ENCODE results near the gene PHF12. TPM values are rescaled to one million over a fixed set of nuclear protein-coding genes. Genes with fewer than 3 reads are reported as not detected.
A peak's percentile ranks its signal among the peaks of the same experiment; 100 is the strongest.

The PHF12 gene
- total RNA-seq, 1 donor from 2014 or later = 20.4 TPM

- intact Hi-C loops (cut with DNase I) = no loop called here
- no peak for DNase-seq (ENCODE audit: low spot score)
These were observed 26.5 kb upstream of the PHF12 start for GRCh38 chr17:28977659-28978355.

DNA sequence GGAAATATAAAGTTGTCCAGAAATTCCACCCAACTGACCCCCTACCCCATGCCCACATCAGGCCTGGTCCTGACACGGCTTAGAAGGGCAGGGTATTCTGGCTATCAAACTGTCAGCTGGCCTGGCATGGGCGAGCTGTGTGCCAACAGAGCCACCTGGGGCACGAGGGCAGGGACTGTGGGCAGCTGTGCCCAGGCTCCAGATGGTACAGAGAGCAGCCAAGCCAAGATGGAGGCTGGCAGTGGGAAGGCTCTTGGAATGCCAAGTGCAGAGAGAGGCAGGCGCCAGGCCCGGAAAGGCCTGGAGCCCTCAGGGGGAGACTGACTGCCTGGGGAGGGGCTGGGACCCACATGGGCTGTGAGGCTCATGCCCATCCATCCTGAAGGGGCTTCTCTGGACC is 24.3 kb upstream of the PHF12 start:
- DNase-seq (ENCODE audit: low spot score) = no peak
- intact Hi-C loops (cut with DNase I) = no loop called here

DNA sequence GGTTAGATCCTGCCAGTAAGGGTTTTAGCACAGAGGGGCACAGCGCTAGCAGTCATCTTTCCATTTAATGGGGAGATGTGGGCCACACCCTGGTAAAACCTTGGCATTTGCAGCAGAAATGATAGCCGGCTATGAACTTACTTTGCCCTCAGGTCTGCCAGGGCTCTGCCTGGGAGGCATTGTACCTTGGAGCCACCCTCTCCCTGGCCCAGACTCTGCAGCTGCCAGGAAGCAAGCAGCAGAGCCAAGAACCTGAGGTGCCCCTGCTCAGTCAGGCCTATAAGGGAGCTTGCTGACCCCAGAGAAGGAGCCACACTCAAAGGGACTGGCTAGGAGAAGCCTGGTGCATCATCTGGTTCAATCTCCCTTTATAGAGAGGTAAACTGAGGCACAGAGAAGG is 23.7 kb upstream of the PHF12 start:
- DNase-seq (ENCODE audit: low spot score) = no peak
- intact Hi-C loops (cut with DNase I) = no loop called here

GRCh38 chr17:28974451-28974850 is 23.1 kb upstream of the PHF12 start:
- intact Hi-C loops (cut with DNase I) = no loop called here
- DNase-seq (ENCODE audit: low spot score) = no peak

DNA sequence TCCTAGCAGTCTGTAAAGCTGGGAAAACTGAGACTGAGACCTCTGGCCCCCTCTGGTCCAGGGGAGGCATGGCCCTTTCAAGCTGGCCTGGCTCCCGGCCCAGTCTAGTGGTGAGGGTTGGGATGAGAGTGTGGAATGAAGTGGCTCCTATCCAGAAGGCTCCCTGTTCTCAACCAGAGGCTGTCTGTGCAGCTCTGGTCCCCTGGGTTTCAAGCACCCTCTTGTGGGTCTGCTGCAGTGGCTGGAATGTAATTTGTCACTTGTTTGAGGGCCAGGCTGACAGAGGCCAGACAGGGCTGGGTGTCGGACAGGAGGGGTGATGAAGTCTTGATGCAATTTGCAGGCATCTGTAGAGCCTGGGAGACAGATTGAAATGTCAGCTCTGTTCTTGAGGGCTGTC is 22.1 kb upstream of the PHF12 start:
- intact Hi-C loops (cut with DNase I) = no loop called here
- peak; percentile 82 for DNase-seq (ENCODE audit: low spot score)

GRCh38 chr17:28972437-28972836 is 21.1 kb upstream of the PHF12 start:
- intact Hi-C loops (cut with DNase I) = no loop called here
- DNase-seq (ENCODE audit: low spot score) = no peak

DNA sequence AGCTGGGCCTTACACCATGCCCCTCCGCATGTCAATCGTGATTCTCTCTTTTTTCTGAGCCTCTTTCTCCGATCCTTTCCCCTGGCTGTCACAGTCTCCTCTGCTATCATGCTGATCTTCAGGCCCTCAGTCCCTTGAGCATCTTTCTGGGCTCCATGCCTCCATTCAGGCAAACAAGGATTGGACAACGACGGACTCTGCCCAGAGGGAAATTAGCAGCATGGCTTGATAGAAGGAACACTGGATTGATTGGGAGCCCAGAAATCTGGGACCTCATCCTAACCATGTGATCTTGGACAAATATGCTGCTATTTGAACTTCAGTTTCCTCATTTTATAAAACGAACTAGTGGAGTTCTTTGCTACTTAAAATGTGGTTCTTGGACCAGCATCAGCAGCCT is 19.6 kb upstream of the PHF12 start:
- no peak for DNase-seq (ENCODE audit: low spot score)
- intact Hi-C loops (cut with DNase I) = no loop called here

GRCh38 chr17:28969706-28970393 is 18.5 kb upstream of the PHF12 start:
- DNase-seq (ENCODE audit: low spot score) = no peak
- intact Hi-C loops (cut with DNase I) = no loop called here

GRCh38 chr17:28968914-28969295 is 17.6 kb upstream of the PHF12 start:
- no peak for DNase-seq (ENCODE audit: low spot score)
- intact Hi-C loops (cut with DNase I) = no loop called here

DNA sequence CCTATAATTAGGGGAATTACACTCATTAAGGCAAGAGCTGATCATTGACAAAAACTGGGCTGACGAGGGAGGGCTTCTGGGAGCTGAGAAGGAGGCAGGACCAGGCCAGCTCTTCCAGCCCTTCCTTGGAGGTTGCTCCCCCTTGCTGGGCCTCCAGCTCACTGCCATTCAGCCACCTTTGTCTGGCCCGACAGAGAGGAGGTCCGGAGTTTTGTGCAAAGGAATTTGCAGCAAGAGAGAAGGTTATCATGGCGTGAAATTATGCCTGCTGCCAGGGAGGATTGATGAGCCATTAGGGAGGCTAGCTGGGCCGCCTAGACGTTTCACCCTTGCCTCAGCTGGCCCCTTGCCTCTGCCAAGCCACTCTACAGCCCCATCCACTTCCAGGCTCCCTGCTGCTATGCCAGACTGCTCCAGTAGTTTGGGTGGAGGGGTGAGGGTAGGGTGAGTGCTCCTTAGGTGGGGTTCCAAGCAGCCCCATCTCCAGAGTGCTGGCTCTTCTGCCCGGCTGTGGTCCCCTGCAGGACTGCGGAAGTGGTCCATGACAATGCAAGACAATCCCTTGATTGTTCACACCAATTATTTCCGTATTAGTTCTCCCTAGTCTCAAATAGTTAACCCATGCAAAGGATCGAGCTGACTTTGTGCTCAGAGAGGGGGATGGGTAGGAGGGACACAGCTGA is 17.1 kb upstream of the PHF12 start:
- no peak for DNase-seq (ENCODE audit: low spot score)
- intact Hi-C loops (cut with DNase I) = no loop called here

- intact Hi-C loops (cut with DNase I) = no loop called here
These were observed 16.2 kb upstream of the PHF12 start for GRCh38 chr17:28967221-28968135.

GRCh38 chr17:28963841-28964240 is 12.5 kb upstream of the PHF12 start:
- intact Hi-C loops (cut with DNase I) = loop anchor here (2.0 kb wide), 1 partner anchor 153 kb away; no protein-coding TSS in a partner anchor
- DNase-seq (ENCODE audit: low spot score) = no peak

More at GRCh38 chr17:28967221-28968135, 16.2 kb upstream of the PHF12 start:
- DNase-seq (ENCODE audit: low spot score) = no peak

GRCh38 chr17:28963055-28963611 is 11.8 kb upstream of the PHF12 start:
- intact Hi-C loops (cut with DNase I) = no loop called here
- DNase-seq (ENCODE audit: low spot score) = no peak

GRCh38 chr17:28961391-28961790 is 10.1 kb upstream of the PHF12 start:
- DNase-seq (ENCODE audit: low spot score) = no peak
- intact Hi-C loops (cut with DNase I) = no loop called here

DNA sequence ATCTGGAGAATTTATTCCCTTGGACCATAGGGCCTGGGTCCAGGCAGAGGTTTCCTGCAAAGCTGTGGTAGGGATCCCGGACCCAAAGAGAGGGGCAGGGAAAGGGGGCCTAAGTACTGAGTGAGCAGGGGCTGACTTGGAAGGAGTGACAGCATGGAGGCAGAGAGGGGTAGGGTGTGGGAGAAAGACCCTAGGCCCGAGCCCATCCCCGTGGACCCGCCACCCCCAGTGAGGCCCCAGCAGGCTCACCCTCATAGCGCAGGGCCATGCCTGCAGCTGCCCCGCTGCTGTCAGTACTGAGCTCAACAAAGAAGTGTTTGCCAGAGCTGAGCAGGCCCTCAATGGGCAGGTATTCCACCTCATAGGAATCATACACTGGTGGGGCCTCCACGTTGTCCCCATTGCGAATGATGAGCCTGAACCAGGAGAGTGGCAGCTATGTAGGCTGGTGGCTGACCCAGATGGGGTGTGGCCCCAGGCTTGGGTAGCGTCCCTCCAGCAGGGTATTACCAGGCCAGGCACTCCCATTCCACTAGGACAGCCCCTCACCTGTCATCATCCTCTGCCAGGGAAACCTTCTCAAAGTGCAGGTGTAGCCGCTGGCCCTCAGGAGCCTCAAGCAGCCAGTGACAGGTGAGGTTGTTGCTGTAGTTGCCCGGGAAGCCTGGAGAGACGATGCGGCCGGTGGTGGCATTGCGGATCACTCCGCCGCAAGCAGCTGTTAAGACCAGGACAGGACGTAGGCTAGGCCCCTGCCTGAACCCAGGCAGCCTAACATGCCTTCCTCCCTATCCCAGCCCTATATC is 9.1 kb upstream of the PHF12 start:
- intact Hi-C loops (cut with DNase I) = no loop called here

GRCh38 chr17:28959471-28959871 is 8.2 kb upstream of the PHF12 start:
- DNase-seq (ENCODE audit: low spot score) = no peak
- intact Hi-C loops (cut with DNase I) = no loop called here

More for the DNA sequence above, 9.1 kb upstream of the PHF12 start:
- no peak for DNase-seq (ENCODE audit: low spot score)

DNA sequence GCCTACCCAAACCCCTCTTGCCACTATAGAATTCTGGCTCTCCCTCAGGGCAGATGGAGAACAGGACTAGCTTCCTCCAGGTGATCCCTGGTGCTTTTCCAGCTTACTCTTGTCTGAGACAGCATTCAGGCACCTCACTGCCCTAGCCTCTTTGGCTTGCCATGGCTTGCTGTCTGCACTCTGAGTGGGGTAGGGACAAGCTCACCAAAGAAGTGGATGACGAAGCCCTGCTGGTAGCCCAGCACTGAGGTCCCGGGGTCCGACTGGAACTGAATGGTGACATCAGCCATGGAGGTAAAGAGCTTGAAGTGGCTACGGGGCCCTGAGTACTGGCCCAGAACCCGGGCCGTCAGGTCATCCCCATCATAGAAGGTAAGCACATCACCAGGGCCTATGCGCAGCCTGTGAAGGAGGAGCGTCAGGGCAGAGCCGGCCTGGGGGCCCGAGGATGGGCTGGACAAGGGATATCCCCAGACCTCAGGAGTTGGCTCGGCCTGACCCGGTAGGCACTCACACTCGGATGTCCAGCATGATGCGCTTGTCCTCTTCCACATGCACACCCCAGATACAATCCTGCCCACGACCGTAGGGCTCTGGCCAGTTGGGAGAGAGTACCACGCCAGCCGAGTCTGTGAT is 7.6 kb upstream of the PHF12 start:
- DNase-seq (ENCODE audit: low spot score) = no peak
- intact Hi-C loops (cut with DNase I) = no loop called here

GRCh38 chr17:28957992-28958355 is 6.7 kb upstream of the PHF12 start:
- no peak for DNase-seq (ENCODE audit: low spot score)
- intact Hi-C loops (cut with DNase I) = no loop called here
